ENCODE data around the gene CEP131. TPM values are rescaled to one million over a fixed set of nuclear protein-coding genes. Genes with fewer than 3 reads are reported as not detected.

Gene CEP131
- total and polyA plus RNA-seq, 8 donors, result 4.8 to 75.0 (median 12.1) TPM

- no peak for DNase-seq
- 90 to 97% (median 92%) methylated on average over 7 of the region's 7 CpGs for WGBS, 5 donors
- Histone ChIP-seq H3K27ac (no peak overlapping the region), H3K9me3 (peaks cover 0 to 7% (median 0%) of the 10 kb centered on the region in 4 donors), H3K4me3 (no peak overlapping the region), H3K4me1 (peaks cover 0 to 7% (median 2%) of the 10 kb centered on the region in 4 donors), H3K27me3 (peaks cover 0 to 21% (median 0%) of the 10 kb centered on the region in 3 donors), H3K36me3 (no peaks in the 10 kb centered on the region)
- intact Hi-C loops (cut with DNase I; ENCODE audit: low total_unique reads), result no loop called here
- TF ChIP-seq EP300 (IDR thresholded peaks at IDR 0.05), result no peak
- TF ChIP-seq POLR2AphosphoS5 (IDR thresholded peaks at IDR 0.05), result no peak
- no peak for TF ChIP-seq POLR2A (IDR thresholded peaks at IDR 0.05)
- TF ChIP-seq CTCF (IDR thresholded peaks at IDR 0.05), result no peak
These were observed 46.1 kb downstream of the CEP131 start for GRCh38 chr17:81176666-81177065.

- 63 to 89% (median 82%) methylated on average over 1 of the region's 1 CpG for WGBS, 5 donors
- Histone ChIP-seq H3K27me3 (peaks cover 0 to 2% (median 0%) of the 10 kb centered on the region in 3 donors), H3K9me3 (peaks cover 0 to 7% (median 0%) of the 10 kb centered on the region in 4 donors), H3K27ac (no peak overlapping the region), H3K4me3 (no peak overlapping the region), H3K36me3 (no peaks in the 10 kb centered on the region), H3K4me1 (peaks cover 0 to 7% (median 2%) of the 10 kb centered on the region in 4 donors)
- TF ChIP-seq POLR2AphosphoS5 (IDR thresholded peaks at IDR 0.05), result no peak
- no peak for TF ChIP-seq CTCF (IDR thresholded peaks at IDR 0.05)
- TF ChIP-seq EP300 (IDR thresholded peaks at IDR 0.05), result no peak
- TF ChIP-seq POLR2A (IDR thresholded peaks at IDR 0.05), result no peak
- intact Hi-C loops (cut with DNase I; ENCODE audit: low total_unique reads), result no loop called here
- DNase-seq, result no peak
These were observed 49.0 kb downstream of the CEP131 start for GRCh38 chr17:81173762-81174155.

GRCh38 chr17:81173052-81173761 lies 49.6 kb downstream of the CEP131 start:
- no peak for DNase-seq
- Histone ChIP-seq H3K27me3 (peaks cover 0 to 5% (median 0%) of the 10 kb centered on the region in 3 donors), H3K4me1 (peaks cover 0 to 7% (median 2%) of the 10 kb centered on the region in 4 donors), H3K36me3 (no peaks in the 10 kb centered on the region), H3K27ac (no peak overlapping the region), H3K9me3 (peaks cover 0 to 7% (median 0%) of the 10 kb centered on the region in 4 donors), H3K4me3 (no peak overlapping the region)
- intact Hi-C loops (cut with DNase I; ENCODE audit: low total_unique reads), result no loop called here
- 75 to 86% (median 83%) methylated on average over 7 to 11 of the region's 11 CpGs for WGBS, 5 donors
- TF ChIP-seq EP300 (IDR thresholded peaks at IDR 0.05), result no peak
- no peak for TF ChIP-seq CTCF (IDR thresholded peaks at IDR 0.05)
- no peak for TF ChIP-seq POLR2AphosphoS5 (IDR thresholded peaks at IDR 0.05)
- no peak for TF ChIP-seq POLR2A (IDR thresholded peaks at IDR 0.05)

- H3K27me3 ChIP-seq, result peaks cover 0 to 18% (median 2%) of the 10 kb centered on the region in 3 donors
- 38 to 54% (median 51%) methylated on average over 6 to 8 of the region's 8 CpGs for WGBS, 5 donors
- intact Hi-C loops (cut with DNase I; ENCODE audit: low total_unique reads), result no loop called here
These were observed 50.8 kb downstream of the CEP131 start for GRCh38 chr17:81171941-81172340.

More at GRCh38 chr17:81171941-81172340, 50.8 kb downstream of the CEP131 start:
- DNase-seq, result peak in 1 of 2 donors; percentile 81
- Histone ChIP-seq H3K9me3 (peaks cover 0 to 7% (median 0%) of the 10 kb centered on the region in 4 donors), H3K4me1 (peaks cover 0 to 8% (median 2%) of the 10 kb centered on the region in 4 donors), H3K27ac (no peak overlapping the region), H3K4me3 (no peak overlapping the region), H3K36me3 (no peaks in the 10 kb centered on the region)
- TF ChIP-seq POLR2A (IDR thresholded peaks at IDR 0.05) (no peak), CTCF (IDR thresholded peaks at IDR 0.05) (no peak), POLR2AphosphoS5 (IDR thresholded peaks at IDR 0.05) (no peak), EP300 (IDR thresholded peaks at IDR 0.05) (no peak)
